Skeletal muscle tissue (tissue), 4 donors: ENCODE results near the gene OR2D2. TPM values are rescaled to one million over a fixed set of nuclear protein-coding genes. Genes with fewer than 3 reads are reported as not detected.
"Not testable (repeated sequence)": the region's sequence is repeated elsewhere in the genome, so short reads cannot be mapped to it uniquely, and the experiment has no call there.

Experiments used
- H3K27ac ChIP-seq: one replicate; pipeline ENCODE4 v1.7.0; 2013; ENCODE audit warnings: mild to moderate bottlenecking, low read depth, low read length, inconsistent platforms
- H3K27me3 ChIP-seq, 3 donors: one replicate each; pipeline ENCODE4 v1.7.0; 2013; ENCODE audit warnings: low read length in 3 of 3; ENCODE audit not compliant: control insufficient read depth in 3 of 3, insufficient read depth in 3 of 3
- H3K36me3 ChIP-seq, 3 donors: one replicate each; pipeline ENCODE4 v1.7.0; 2013; ENCODE audit warnings: low read length in 3 of 3; ENCODE audit not compliant: control insufficient read depth in 3 of 3, insufficient read depth in 3 of 3
- H3K4me1 ChIP-seq, 3 donors: one replicate each; pipeline ENCODE4 v1.7.0; 2013; ENCODE audit warnings: low read length in 3 of 3, mild to moderate bottlenecking in 3 of 3; ENCODE audit not compliant: control insufficient read depth in 3 of 3, insufficient read depth in 3 of 3
- H3K4me3 ChIP-seq, 3 donors: one replicate each; pipeline ENCODE4 v1.7.0; 2013; ENCODE audit warnings: low read length in 3 of 3
- H3K9ac ChIP-seq, 3 donors: one replicate each; pipeline ENCODE4 v1.7.0; 2013; ENCODE audit warnings: low read length in 3 of 3, mild to moderate bottlenecking in 3 of 3, moderate library complexity in 2 of 3, low read depth in 1 of 3
- H3K9me3 ChIP-seq, 3 donors: one replicate each; pipeline ENCODE4 v1.7.0; 2013; ENCODE audit warnings: low read length in 3 of 3; ENCODE audit not compliant: control insufficient read depth in 3 of 3
- total RNA-seq: library from RNA; depleted of rRNA; stranded (reverse); fragments of >200 nt; gene quantifications from one replicate; pipeline ENCODE4 v1.2.3, GENCODE V29; 2014
- donor health status: Osteomylitis.

OR2D2 gene
- total RNA-seq, 1 donor from 2014 or later: not detected

DNA sequence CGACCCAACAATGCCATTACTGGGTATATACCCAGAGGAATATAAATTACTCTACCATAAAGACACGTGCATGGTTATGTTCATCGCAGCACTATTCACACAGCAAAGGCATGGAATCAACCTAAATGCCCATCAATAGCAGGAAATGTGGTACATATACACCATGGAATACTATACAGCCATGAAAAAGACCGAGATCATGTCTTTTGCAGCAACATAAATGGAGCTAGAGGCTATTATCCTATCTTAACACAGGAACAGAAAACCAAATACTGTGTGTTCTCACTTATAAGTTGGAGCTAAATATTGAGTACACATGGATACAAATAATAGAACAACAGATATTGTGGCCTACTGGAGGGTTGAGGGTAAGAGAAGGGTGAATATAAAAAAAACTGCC lies 3.5 kb downstream of the OR2D2 start:
- Histone ChIP-seq H3K9ac (no peak overlapping the region), H3K9me3 (no peaks in the 10 kb centered on the region), H3K4me1 (no peaks in the 10 kb centered on the region), H3K36me3 (no peaks in the 10 kb centered on the region), H3K27me3 (no peaks in the 10 kb centered on the region), H3K4me3 (no peak overlapping the region), H3K27ac (no peak overlapping the region)

DNA sequence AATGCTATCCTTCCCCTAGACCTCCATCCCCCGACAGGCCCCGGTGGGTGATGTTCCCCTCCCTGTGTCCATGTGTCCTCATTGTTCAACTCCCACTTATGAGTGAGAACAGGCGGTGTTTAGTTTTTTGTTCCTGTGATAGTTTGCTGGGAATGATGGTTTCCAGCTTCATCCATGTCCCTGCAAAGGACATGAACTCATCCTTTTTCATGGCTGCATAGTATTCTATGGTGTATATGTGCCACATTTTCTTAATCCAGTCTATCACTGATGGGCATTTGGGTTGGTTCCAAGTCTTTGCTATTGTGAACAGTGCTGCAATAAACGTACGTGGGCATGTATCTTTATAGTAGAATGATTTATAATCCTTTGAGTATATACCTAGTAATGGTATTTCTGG lies 4.6 kb downstream of the OR2D2 start:
- not testable (repeated sequence) for H3K27ac ChIP-seq, H3K9ac ChIP-seq, H3K27me3 ChIP-seq, H3K4me3 ChIP-seq, H3K4me1 ChIP-seq, H3K36me3 ChIP-seq, H3K9me3 ChIP-seq

DNA sequence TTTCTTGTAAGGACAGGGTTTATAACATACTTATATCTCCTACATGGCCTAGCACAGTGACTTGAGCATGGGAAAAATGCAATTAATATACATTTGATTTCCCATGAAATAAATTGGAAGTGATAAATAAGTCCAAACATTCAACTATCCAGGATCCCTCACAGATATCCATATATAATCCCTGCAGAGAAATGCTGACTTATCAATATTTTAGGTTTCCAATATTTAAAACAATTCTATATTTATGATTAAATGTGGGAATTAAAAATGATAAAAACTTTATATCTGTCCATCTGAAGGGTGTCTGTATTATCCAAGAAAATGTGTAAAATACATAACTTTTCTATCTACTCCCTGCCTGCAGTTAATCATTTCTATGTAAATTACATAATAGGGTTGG lies 9.5 kb downstream of the OR2D2 start:
- Histone ChIP-seq H3K9me3 (no peaks in the 10 kb centered on the region), H3K9ac (no peak overlapping the region)

GRCh38 chr11:6876914-6877313 lies 15.4 kb downstream of the OR2D2 start:
- Histone ChIP-seq H3K9me3 (peaks cover 0 to 9% (median 2%) of the 10 kb centered on the region in 3 donors), H3K36me3 (no peaks in the 10 kb centered on the region), H3K27me3 (no peaks in the 10 kb centered on the region), H3K4me3 (no peak overlapping the region), H3K27ac (no peak overlapping the region), H3K4me1 (no peaks in the 10 kb centered on the region), H3K9ac (no peak overlapping the region)

More for the DNA sequence above, 9.5 kb downstream of the OR2D2 start:
- Histone ChIP-seq H3K27me3 (no peaks in the 10 kb centered on the region), H3K36me3 (no peaks in the 10 kb centered on the region), H3K4me1 (no peaks in the 10 kb centered on the region), H3K4me3 (no peak overlapping the region), H3K27ac (no peak overlapping the region)

- no peaks in the 10 kb centered on the region for H3K4me1 ChIP-seq
- no peak within 1 kb of the TSS for H3K9ac ChIP-seq
- H3K9me3 ChIP-seq: peaks cover 0 to 9% (median 2%) of the 10 kb centered on the region in 3 donors
- no peak within 1 kb of the TSS for H3K4me3 ChIP-seq
- H3K27me3 ChIP-seq: no peaks in the 10 kb centered on the region
- no peaks in the 10 kb centered on the region for H3K36me3 ChIP-seq
- H3K27ac ChIP-seq: no peak within 1 kb of the TSS
Observed at GRCh38 chr11:6876325-6876724, 16.0 kb downstream of the OR2D2 start, which contains the start of gene OR10A4. Gene OR10A4 (plus strand): TSS chr11:6876625. CDS start chr11:6876648, 23 bp downstream.

DNA sequence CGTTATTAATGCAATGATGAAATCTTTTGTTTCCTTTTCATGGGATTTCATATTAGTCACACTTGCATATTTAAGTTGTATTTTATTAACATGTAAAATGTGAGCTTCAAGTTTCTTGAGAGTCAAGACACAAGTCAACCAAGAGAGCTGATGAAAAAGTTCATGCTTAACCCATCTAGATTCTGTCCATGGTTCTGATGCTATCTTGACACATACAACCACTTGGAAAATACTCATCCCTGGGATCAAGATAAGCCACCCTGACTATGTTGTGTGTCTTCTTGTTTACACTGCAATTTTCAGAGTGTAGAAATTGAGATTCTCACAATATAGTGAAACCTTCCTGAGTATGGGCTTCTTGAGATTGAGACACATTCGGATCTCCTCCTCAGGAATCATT lies 16.5 kb downstream of the OR2D2 start:
- Histone ChIP-seq H3K27ac (no peak overlapping the region), H3K9me3 (peaks cover 0 to 9% (median 2%) of the 10 kb centered on the region in 3 donors), H3K27me3 (no peaks in the 10 kb centered on the region), H3K4me1 (no peaks in the 10 kb centered on the region), H3K4me3 (no peak overlapping the region), H3K36me3 (no peaks in the 10 kb centered on the region), H3K9ac (no peak overlapping the region)

GRCh38 chr11:6871278-6871677 lies 21.0 kb downstream of the OR2D2 start:
- no peaks in the 10 kb centered on the region for H3K4me1 ChIP-seq
- H3K36me3 ChIP-seq: no peaks in the 10 kb centered on the region
- no peak overlapping the region for H3K9ac ChIP-seq
- no peaks in the 10 kb centered on the region for H3K27me3 ChIP-seq
- H3K27ac ChIP-seq: no peak overlapping the region
- no peaks in the 10 kb centered on the region for H3K9me3 ChIP-seq
- no peak overlapping the region for H3K4me3 ChIP-seq

GRCh38 chr11:6864438-6864837 lies 27.9 kb downstream of the OR2D2 start:
- H3K36me3 ChIP-seq: no peaks in the 10 kb centered on the region
- H3K9ac ChIP-seq: no peak overlapping the region
- H3K9me3 ChIP-seq: no peaks in the 10 kb centered on the region
- H3K4me3 ChIP-seq: no peak overlapping the region
- H3K27ac ChIP-seq: no peak overlapping the region
- H3K4me1 ChIP-seq: no peaks in the 10 kb centered on the region
- no peaks in the 10 kb centered on the region for H3K27me3 ChIP-seq

DNA sequence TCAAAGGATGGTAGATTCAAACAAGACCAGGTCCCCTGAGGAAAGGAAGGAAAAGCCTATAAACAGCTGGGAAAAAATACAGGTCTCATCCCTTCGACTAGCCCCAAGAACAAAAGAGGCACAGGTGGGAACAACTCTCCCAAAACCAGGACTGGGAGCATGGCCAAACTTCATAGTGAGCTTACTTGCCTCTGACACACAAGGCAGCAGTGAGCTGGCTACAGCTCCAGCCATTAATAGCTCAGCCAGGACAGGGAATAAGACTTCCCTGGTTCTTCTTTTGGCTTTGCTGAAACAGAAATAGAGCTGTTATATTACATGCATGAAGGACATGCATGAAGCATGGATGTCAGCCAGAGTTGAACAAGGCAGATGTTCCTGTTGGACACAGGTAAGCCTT lies 29.3 kb downstream of the OR2D2 start, which contains the start of gene OR10A2:
OR10A2 (plus strand) TSS at position 97 of the 400 bp plus-strand sequence. CDS start 6,698 bp downstream, outside the sequence.
- Histone ChIP-seq H3K9ac (no peak within 1 kb of the TSS), H3K9me3 (no peaks in the 10 kb centered on the region), H3K27me3 (no peaks in the 10 kb centered on the region), H3K27ac (no peak within 1 kb of the TSS), H3K4me1 (no peaks in the 10 kb centered on the region), H3K36me3 (no peaks in the 10 kb centered on the region), H3K4me3 (no peak within 1 kb of the TSS)

DNA sequence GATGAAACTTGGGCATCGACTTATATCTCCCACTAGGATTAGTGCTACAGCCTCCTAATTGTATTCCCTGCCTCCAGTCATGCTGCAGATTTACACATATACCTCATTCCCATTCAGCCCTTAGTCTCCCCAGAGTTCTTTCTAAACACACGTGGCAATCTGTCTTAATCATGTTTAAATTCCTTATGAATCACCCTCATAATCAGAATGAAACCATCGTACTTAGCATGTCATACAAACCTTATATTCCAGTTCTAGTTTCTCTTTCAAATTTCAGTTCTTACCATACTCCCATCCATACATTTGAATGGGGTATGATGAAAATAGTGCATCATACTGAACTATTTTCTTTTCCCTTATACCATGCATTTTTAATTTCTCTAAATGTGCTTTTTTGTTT lies 35.4 kb downstream of the OR2D2 start:
- Histone ChIP-seq H3K27me3 (no peaks in the 10 kb centered on the region), H3K4me1 (no peaks in the 10 kb centered on the region), H3K27ac (no peak overlapping the region), H3K36me3 (no peaks in the 10 kb centered on the region), H3K9ac (no peak overlapping the region), H3K9me3 (no peaks in the 10 kb centered on the region), H3K4me3 (no peak overlapping the region)
